DOHH2 (cell line): ENCODE results near the gene GLDN.

ENCODE experiments used
- EZH2phosphoT487 ChIP-seq: fragments of 200-600 bp; sonication (generic); IDR thresholded peaks from 2 replicates; pipeline ENCODE4 v1.6.1; 2017; ENCODE audit warnings: borderline replicate concordance, mild to moderate bottlenecking, antibody characterized with exemption, low read length, moderate library complexity, mixed read lengths
- TF ChIP-seq, protein P1 (sequence below): fragments of 200-600 bp; sonication (generic); IDR thresholded peaks from one replicate; pipeline ENCODE4 v1.5.1; 2014; ENCODE audit warnings: antibody characterized with exemption, mild to moderate bottlenecking, low read depth, low read length; ENCODE audit not compliant: poor library complexity, severe bottlenecking

DNA sequence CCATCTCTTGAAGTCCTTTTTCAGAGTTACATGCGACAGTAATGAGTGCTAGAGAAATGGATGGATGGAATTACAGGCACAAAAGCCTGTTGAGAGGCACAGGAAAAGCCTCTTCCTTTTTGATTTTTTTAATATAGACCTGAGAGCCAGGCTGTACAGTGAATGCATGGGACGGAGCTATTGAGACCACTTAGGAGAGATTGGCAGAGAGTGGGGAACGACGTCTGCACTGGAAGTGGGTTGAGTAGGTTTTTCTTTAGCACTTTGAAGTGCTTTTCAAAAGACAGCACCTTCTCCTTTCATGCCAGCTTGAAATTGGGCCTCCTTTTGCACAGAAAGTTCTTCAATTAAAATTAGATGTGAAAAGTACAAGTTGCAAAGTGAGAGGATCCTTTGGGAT is 37.0 kb downstream of the GLDN start:
- TF ChIP-seq, protein P1, sequence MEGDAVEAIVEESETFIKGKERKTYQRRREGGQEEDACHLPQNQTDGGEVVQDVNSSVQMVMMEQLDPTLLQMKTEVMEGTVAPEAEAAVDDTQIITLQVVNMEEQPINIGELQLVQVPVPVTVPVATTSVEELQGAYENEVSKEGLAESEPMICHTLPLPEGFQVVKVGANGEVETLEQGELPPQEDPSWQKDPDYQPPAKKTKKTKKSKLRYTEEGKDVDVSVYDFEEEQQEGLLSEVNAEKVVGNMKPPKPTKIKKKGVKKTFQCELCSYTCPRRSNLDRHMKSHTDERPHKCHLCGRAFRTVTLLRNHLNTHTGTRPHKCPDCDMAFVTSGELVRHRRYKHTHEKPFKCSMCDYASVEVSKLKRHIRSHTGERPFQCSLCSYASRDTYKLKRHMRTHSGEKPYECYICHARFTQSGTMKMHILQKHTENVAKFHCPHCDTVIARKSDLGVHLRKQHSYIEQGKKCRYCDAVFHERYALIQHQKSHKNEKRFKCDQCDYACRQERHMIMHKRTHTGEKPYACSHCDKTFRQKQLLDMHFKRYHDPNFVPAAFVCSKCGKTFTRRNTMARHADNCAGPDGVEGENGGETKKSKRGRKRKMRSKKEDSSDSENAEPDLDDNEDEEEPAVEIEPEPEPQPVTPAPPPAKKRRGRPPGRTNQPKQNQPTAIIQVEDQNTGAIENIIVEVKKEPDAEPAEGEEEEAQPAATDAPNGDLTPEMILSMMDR, result no peak
- no peak for TF ChIP-seq EZH2phosphoT487
